ENCODE results near the gene MKNK1. TPM values are rescaled to one million over a fixed set of nuclear protein-coding genes. Genes with fewer than 3 reads are reported as not detected.

MKNK1 gene
- total RNA-seq, 2 donors from 2014 or later: 46.2 to 52.4 TPM

GRCh38 chr1:46519209-46519608, 84.9 kb downstream of the MKNK1 start:
- ATAC-seq (no peak), DNase-seq (no peak)
- intact Hi-C loops (cut with DNase I, micrococcal nuclease): no loop called here

- intact Hi-C loops (cut with DNase I, micrococcal nuclease): no loop called here
- DNase-seq: peak; percentile 41 to 56
- peak; percentile 60 for ATAC-seq
Measured at GRCh38 chr1:46517932-46518498, 86.1 kb downstream of the MKNK1 start.

- peak; percentile 88 for ATAC-seq
- peak; percentile 84 to 88 for DNase-seq
- intact Hi-C loops (cut with DNase I, micrococcal nuclease): no loop called here
Measured at GRCh38 chr1:46517010-46517600, 87.0 kb downstream of the MKNK1 start.

- ATAC-seq (peak; percentile 1), DNase-seq (no peak)
- intact Hi-C loops (cut with DNase I, micrococcal nuclease): no loop called here
Measured at GRCh38 chr1:46516200-46516950, 87.7 kb downstream of the MKNK1 start.

DNA sequence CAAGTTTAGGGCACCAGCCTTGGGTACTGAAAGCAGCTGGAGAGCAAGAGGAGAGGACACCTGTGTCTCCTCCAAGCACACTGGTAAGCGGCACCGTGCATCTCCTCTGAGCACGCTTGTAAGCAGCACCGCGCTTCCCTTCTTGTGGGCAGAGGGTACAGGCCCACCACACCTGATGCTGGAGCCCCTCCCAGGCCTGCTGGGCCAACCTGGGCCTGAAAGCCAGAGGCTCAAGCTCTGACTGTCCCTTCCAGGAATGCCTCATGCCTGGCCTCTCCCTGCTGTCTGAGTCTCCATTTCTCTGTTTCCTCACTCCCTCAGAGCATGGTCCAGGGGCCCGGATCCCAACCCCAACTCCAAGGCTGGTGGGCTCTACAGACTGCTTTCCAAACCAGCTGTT, 88.5 kb downstream of the MKNK1 start:
- intact Hi-C loops (cut with DNase I, micrococcal nuclease): no loop called here
- DNase-seq (no peak), ATAC-seq (no peak)

GRCh38 chr1:46513536-46513935, 90.5 kb downstream of the MKNK1 start:
- no peak for DNase-seq
- intact Hi-C loops (cut with DNase I, micrococcal nuclease): no loop called here
- no peak for ATAC-seq

DNA sequence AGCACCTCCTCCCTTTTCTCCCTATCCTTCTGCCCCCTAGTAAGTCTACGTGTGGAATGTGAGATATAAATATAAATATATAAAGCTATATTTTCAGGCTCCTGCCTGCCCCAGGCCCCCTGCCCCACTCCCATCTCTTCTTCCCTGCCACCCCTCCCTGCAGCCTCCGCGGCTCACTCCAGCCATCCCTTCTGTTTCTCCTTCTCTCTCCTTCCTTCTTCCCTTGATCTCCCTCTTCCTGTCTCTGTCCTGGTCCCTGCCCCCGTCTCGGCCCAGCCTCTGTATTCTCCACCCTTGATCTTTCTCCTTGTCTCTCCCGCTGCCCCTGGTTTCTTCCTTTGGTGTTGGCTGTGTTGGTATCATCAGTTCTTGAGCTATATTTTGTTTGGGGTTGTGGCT, 91.3 kb downstream of the MKNK1 start:
- intact Hi-C loops (cut with DNase I, micrococcal nuclease): no loop called here
- ATAC-seq: no peak
- no peak for DNase-seq

DNA sequence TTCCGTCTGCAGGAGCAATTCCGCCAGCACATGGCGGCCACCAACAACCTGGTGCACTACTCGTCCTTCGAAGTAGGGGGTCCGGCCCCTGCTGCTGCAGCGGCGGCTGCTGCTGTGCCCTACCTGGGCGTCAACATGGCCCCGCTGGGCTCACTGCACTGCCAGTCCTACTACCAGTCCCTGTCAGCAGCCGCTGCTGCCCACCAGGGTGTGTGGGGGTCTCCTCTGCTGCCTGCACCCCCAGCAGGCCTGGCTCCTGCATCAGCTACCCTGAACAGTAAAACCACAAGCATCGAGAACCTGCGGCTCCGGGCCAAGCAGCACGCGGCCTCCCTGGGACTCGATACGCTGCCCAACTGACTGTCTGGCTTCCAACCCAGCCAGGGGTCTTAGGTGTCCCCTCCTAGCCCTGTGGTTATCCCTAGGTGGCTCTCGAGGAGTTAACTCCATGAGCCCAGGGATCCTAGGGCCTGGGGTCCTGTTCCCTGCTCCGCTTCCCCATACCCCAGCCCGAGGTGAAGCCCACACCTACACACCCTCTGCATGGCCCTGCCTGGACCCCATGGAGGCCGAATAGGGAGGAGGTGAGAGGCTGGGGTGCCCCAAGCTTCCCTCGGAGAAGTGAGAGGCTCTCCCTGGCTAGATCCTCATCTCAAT, 91.8 kb downstream of the MKNK1 start:
- intact Hi-C loops (cut with DNase I, micrococcal nuclease): no loop called here

GRCh38 chr1:46510998-46511365, 93.1 kb downstream of the MKNK1 start:
- no peak for ATAC-seq
- intact Hi-C loops (cut with DNase I, micrococcal nuclease): no loop called here
- DNase-seq: no peak

More for the DNA sequence above, 91.8 kb downstream of the MKNK1 start:
- ATAC-seq (no peak), DNase-seq (no peak)

GRCh38 chr1:46510341-46510997, 93.6 kb downstream of the MKNK1 start:
- ATAC-seq: no peak
- intact Hi-C loops (cut with DNase I, micrococcal nuclease): no loop called here
- no peak for DNase-seq

- ATAC-seq (no peak), DNase-seq (no peak)
- intact Hi-C loops (cut with DNase I, micrococcal nuclease): no loop called here
Measured at GRCh38 chr1:46508757-46509156, 95.3 kb downstream of the MKNK1 start.

Other genes starting within 250 kb of the MKNK1 start
- gene FAAH, start 210.0 kb downstream of the MKNK1 start, total RNA-seq: 10 to 100 TPM; 71.1 to 84.5 TPM
- not detected for gene DMBX1, start 114.4 kb downstream of the MKNK1 start, total RNA-seq
- gene KNCN, start 52.6 kb downstream of the MKNK1 start, total RNA-seq: not detected
- gene MOB3C, start 12.5 kb upstream of the MKNK1 start, total RNA-seq: 10 to 100 TPM; 15.6 to 18.1 TPM
- gene ATPAF1, start 64.1 kb upstream of the MKNK1 start, total RNA-seq: 10 to 100 TPM; 52.2 to 53.0 TPM
- not detected for gene TEX38, start 67.6 kb upstream of the MKNK1 start, total RNA-seq
- gene EFCAB14, start 114.8 kb upstream of the MKNK1 start, total RNA-seq: 100 to 1,000 TPM; 114 to 138 TPM
- 1 to 10 TPM; 2.1 to 2.9 TPM for gene CYP4B1, start 194.8 kb upstream of the MKNK1 start, total RNA-seq

Measured in left colon (tissue), 2 donors.